GM23338 (cell line): ENCODE results near the gene MIF.

Experiments
- CTCF ChIP-seq, 2 experiments: fragments of 200-600 bp in 1 of 2; sonication (generic) in 1 of 2; conservative IDR thresholded peaks; 2 replicates each; pipeline versions ENCODE4 v1.5.1 to v1.6.1; 2016 to 2017; ENCODE audit warnings: antibody characterized with exemption in 2 of 2, low read depth in 2 of 2, mild to moderate bottlenecking in 2 of 2, moderate library complexity in 1 of 2
- EZH2 ChIP-seq: fragments of 200-600 bp; sonication (generic); IDR thresholded peaks from one replicate; pipeline ENCODE4 v1.8.0; 2017; ENCODE audit warnings: antibody characterized with exemption, mild to moderate bottlenecking, low read depth; ENCODE audit not compliant: unreplicated experiment
- POLR2AphosphoS5 ChIP-seq: IDR thresholded peaks from 2 replicates; pipeline ENCODE4 v1.6.1; 2016; ENCODE audit warnings: antibody characterized with exemption, low read depth
- REST ChIP-seq: IDR thresholded peaks from one replicate; pipeline ENCODE4 v1.6.1; 2018; ENCODE audit warnings: antibody characterized with exemption; ENCODE audit not compliant: unreplicated experiment
- STAT1 ChIP-seq: IDR thresholded peaks from one replicate; pipeline ENCODE4 v1.6.1; 2016; ENCODE audit warnings: antibody characterized with exemption; ENCODE audit not compliant: unreplicated experiment

- TF ChIP-seq CTCF (conservative IDR thresholded peaks at IDR 0.05; ENCODE audit: low read depth in 2 of 2) (no peak), REST (no peak), POLR2AphosphoS5 (no peak), EZH2 (no peak), STAT1 (no peak)
Observed at GRCh38 chr22:23901600-23901999, 7.4 kb downstream of the MIF start.
